Stomach (tissue), 9 donors: ENCODE data around the gene CERK. TPM values are rescaled to one million over a fixed set of nuclear protein-coding genes. Genes with fewer than 3 reads are reported as not detected.
A peak's percentile ranks its signal among the peaks of the same experiment; 100 is the strongest.
"Not testable (repeated sequence)": the region's sequence is repeated elsewhere in the genome, so short reads cannot be mapped to it uniquely, and the experiment has no call there.

Source experiments
- DNase-seq, 2 donors: peaks; one replicate each; pipeline versions ENCODE4 v3.0.0 to v3.0.0-alpha.2; 2013 to 2019
- H3K27ac ChIP-seq, 5 donors: fragments of 200-600 bp in 4 of 5; sonication (generic) in 4 of 5; one replicate each; pipeline ENCODE4 v1.5.1; 2013 to 2019; ENCODE audit warnings: mild to moderate bottlenecking in 1 of 5, moderate library complexity in 1 of 5
- H3K27me3 ChIP-seq, 3 donors: fragments of 200-600 bp; sonication (generic); one replicate each; pipeline ENCODE4 v1.5.1; 2017 to 2019; ENCODE audit warnings: mixed run types in 1 of 3
- H3K36me3 ChIP-seq, 4 donors: fragments of 200-600 bp; sonication (generic); 1 replicate in 3 of 4; 2 replicates in 1 of 4; pipeline ENCODE4 v1.5.1; 2016 to 2019
- H3K4me1 ChIP-seq, 4 donors: fragments of 200-600 bp; sonication (generic); one replicate each; pipeline ENCODE4 v1.5.1; 2016 to 2019
- H3K4me3 ChIP-seq, 4 donors: fragments of 200-600 bp; sonication (generic) in 3 of 4; one replicate each; pipeline ENCODE4 v1.5.1; 2016 to 2019; ENCODE audit warnings: mild to moderate bottlenecking in 1 of 4
- H3K9me3 ChIP-seq, 4 donors: fragments of 200-600 bp; sonication (generic); one replicate each; pipeline ENCODE4 v1.5.1; 2016 to 2019
- EP300 ChIP-seq: sonication (generic); formaldehyde crosslinking; IDR thresholded peaks from one replicate; pipeline ENCODE4 v1.6.1; 2017; ENCODE audit warnings: antibody characterized with exemption
- POLR2A ChIP-seq, 4 donors: fragments of 450-650 bp; IDR thresholded peaks; one replicate each; pipeline ENCODE4 v1.6.1; 2016; ENCODE audit warnings: antibody characterized with exemption in 4 of 4, control low read depth in 2 of 4, mild to moderate bottlenecking in 1 of 4, moderate library complexity in 1 of 4
- POLR2AphosphoS5 ChIP-seq, 3 donors: sonication (generic); formaldehyde crosslinking; IDR thresholded peaks; one replicate each; pipeline ENCODE4 v1.6.1; 2016; ENCODE audit warnings: antibody characterized with exemption in 3 of 3
- WGBS, 5 donors: extraction: QIAGEN DNeasy Blood & Tissue Kit in 3 of 5; methylation state at CpG; one replicate each; pipeline versions ENCODE4 v1.1.5 to v1.1.7; 2013 to 2018; 5-methylcytosine and 5-hydroxymethylcytosine counted together
- intact Hi-C: fragments of 100-400 bp; cut with DNase I; formaldehyde crosslinking; loops from one replicate; pipeline ENCODE4 v1.15.1; 2023; ENCODE audit warnings: low total_unique reads
- polyA plus RNA-seq, 3 donors: library from polyadenylated mRNA; stranded (reverse); fragments of 200-250 nt; gene quantifications; one replicate each; pipeline ENCODE4 v1.2.3, GENCODE V29; 2013
- total RNA-seq, 5 donors: library from RNA; depleted of rRNA; stranded (reverse); fragments of >200 nt; gene quantifications; one replicate each; pipeline versions ENCODE4 v1.1.0 to v1.2.3, GENCODE V29; 2014 to 2016
- TF ChIP-seq, protein P1 (sequence below), 7 experiments: fragments of 450-650 bp in 4 of 7; fragments of 200-600 bp in 3 of 7; sonication (generic) in 3 of 7; IDR thresholded peaks; one replicate each; pipeline ENCODE4 v1.5.1; 2016 to 2019; ENCODE audit warnings: antibody characterized with exemption in 7 of 7, control low read depth in 2 of 7, mild to moderate bottlenecking in 1 of 7
- donor health status: healthy with polysubstance abuse.
- donor health status: Bipolar disorder and iron deficiency.
- donor health status: healthy.

CERK gene
- total and polyA plus RNA-seq, 8 donors: 12.5 to 59.4 (median 31.5) TPM

DNA sequence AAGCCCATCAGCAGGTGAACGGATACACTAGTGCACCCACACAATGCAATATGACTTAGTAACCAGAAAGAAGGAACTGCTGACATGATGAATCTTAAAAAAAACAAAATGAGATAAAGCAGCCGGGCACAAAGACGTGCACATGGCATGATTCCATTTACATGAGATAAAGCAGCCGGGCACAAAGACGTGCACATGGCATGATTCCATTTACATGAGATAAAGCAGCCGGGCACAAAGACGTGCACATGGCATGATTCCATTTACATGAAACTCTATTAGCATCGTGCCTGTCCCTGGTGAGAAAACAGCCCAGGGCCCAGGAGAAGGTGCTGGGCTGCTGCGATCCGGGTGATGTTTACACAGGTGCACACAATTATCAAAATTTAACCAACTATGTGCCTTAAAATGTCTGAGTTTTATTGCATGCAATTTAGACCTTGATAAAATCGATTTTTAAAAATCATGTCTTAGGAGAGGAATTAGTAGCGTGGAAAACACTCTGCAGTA lies 3.8 kb downstream of the CERK start:
- intact Hi-C loops, DNase-seq, H3K27me3 ChIP-seq, H3K4me3 ChIP-seq, H3K9me3 ChIP-seq: not testable (repeated sequence)
- 14 to 27% (median 16%) methylated on average over 12 of the region's 12 CpGs for WGBS, 5 donors
- H3K36me3 ChIP-seq: peaks cover 0 to 15% (median 0%) of the 10 kb centered on the region in 4 donors
- H3K4me1 ChIP-seq: peaks cover 78 to 91% (median 87%) of the 10 kb centered on the region in 4 donors
- peak; percentile 37 for TF ChIP-seq EP300
- peak; percentile 44 to 74 (median 67) for TF ChIP-seq POLR2AphosphoS5 (IDR thresholded peaks at IDR 0.05)
- H3K27ac ChIP-seq: peak overlapping the region in 4 of 5 donors; percentile 92 to 96 (median 95)

DNA sequence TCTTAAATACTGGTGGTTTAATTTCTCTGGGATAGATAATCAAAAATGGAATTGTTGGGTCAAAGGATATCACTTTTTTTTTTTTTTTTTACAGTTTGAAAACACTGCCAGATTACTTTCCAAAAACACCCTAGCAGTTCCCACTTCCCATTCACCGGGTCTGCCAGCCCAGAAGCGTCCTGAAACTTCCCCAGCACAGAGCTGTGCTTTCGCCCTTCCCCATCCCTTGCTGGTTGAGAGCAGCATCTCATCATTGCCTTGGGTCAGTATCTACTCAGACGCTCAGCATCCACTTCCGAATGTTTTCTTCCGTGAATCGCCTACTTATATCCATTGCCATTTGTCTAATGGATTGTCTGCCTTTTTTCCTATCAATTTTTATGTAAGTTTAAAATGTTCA lies 5.5 kb downstream of the CERK start:
- TF ChIP-seq POLR2A (IDR thresholded peaks at IDR 0.05) (no peak), POLR2AphosphoS5 (IDR thresholded peaks at IDR 0.05) (no peak), EP300 (no peak)
- TF ChIP-seq, protein P1, sequence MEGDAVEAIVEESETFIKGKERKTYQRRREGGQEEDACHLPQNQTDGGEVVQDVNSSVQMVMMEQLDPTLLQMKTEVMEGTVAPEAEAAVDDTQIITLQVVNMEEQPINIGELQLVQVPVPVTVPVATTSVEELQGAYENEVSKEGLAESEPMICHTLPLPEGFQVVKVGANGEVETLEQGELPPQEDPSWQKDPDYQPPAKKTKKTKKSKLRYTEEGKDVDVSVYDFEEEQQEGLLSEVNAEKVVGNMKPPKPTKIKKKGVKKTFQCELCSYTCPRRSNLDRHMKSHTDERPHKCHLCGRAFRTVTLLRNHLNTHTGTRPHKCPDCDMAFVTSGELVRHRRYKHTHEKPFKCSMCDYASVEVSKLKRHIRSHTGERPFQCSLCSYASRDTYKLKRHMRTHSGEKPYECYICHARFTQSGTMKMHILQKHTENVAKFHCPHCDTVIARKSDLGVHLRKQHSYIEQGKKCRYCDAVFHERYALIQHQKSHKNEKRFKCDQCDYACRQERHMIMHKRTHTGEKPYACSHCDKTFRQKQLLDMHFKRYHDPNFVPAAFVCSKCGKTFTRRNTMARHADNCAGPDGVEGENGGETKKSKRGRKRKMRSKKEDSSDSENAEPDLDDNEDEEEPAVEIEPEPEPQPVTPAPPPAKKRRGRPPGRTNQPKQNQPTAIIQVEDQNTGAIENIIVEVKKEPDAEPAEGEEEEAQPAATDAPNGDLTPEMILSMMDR (IDR thresholded peaks at IDR 0.05): no peak
- Histone ChIP-seq H3K27me3 (no peaks in the 10 kb centered on the region), H3K36me3 (peaks cover 0 to 29% (median 5%) of the 10 kb centered on the region in 4 donors), H3K4me3 (no peak overlapping the region), H3K27ac (peak overlapping the region in 3 of 5 donors; percentile 63 to 77 (median 74)), H3K9me3 (no peaks in the 10 kb centered on the region), H3K4me1 (peaks cover 79 to 99% (median 91%) of the 10 kb centered on the region in 4 donors)
- 57 to 78% (median 62%) methylated on average over 7 of the region's 7 CpGs for WGBS, 5 donors
- intact Hi-C loops: no loop called here
- DNase-seq: no peak

DNA sequence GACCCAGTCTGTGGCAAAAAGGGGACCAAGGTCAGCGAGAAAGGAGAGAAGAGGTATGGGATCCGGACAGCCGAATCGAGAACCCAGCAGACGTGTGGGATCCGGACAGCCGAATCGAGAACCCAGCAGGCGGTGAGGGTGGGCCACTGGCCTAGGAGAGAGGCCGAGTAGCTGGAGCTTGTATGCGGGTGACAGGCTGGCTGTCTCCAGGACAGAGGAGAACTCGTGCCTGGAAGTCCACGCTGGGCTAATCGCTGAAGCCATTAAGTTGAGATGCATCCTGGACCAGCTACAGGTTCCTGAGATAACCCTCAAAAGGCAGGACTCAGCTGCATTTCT lies 6.0 kb downstream of the CERK start:
- DNase-seq: no peak
- peak overlapping the region; percentile 52 to 77 (median 69) for H3K27ac ChIP-seq
- H3K27me3 ChIP-seq: no peaks in the 10 kb centered on the region
- intact Hi-C loops: no loop called here
- no peak overlapping the region for H3K4me3 ChIP-seq
- TF ChIP-seq POLR2AphosphoS5 (IDR thresholded peaks at IDR 0.05) (no peak), EP300 (no peak)
- H3K4me1 ChIP-seq: peaks cover 74 to 100% (median 89%) of the 10 kb centered on the region in 4 donors
- peaks cover 0 to 33% (median 5%) of the 10 kb centered on the region in 4 donors for H3K36me3 ChIP-seq
- H3K9me3 ChIP-seq: no peaks in the 10 kb centered on the region
- WGBS, 5 donors: 68 to 81% (median 70%) methylated on average over 14 of the region's 14 CpGs

DNA sequence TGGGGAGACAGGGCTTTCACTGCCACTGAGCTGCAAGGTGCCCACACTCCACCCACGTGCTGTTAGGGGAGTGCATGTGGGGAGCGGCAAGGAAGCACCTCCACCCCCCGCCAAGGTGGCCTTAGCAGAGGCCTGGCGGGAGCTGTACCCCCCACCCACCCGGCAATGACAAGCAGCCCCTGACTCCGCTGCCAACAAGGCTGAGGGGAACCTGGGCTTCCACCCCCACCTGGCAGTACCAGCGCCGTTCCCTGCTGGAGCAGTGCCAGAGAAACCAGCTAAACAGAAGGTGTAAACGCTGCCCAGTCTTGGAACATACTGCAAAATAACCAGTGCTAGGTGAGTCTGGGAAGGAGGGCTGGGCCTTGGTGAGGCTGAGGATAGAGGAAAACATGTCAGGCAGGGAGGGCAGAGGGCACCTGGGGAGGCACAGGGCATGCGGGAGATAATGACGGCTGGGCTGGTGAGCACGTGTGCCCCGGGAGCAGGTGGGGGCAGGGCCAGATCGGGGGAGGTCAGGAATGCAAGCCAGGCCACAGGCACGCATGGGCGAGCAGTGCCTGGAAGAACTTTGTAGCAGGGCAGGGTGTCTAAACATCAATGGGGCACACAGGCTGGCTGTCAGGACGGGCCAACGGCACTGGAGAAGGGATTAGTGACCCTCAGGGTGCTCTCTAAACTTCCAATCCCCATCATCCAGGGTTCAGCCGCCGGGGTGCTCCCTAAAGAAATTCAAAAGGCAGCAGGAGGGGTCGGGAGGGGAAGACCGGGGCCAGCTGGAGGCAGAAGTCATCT lies 6.6 kb downstream of the CERK start:
- no peaks in the 10 kb centered on the region for H3K27me3 ChIP-seq
- WGBS, 5 donors: 28 to 50% (median 33%) methylated on average over 16 to 22 of the region's 22 CpGs
- H3K4me1 ChIP-seq: peaks cover 74 to 99% (median 87%) of the 10 kb centered on the region in 4 donors
- intact Hi-C loops: no loop called here
- TF ChIP-seq POLR2A (IDR thresholded peaks at IDR 0.05) (no peak), POLR2AphosphoS5 (IDR thresholded peaks at IDR 0.05) (peak; percentile 11 to 60 (median 56)), EP300 (no peak)
- TF ChIP-seq, protein P1 (IDR thresholded peaks at IDR 0.05): no peak
- H3K27ac ChIP-seq: peak overlapping the region; percentile 52 to 77 (median 69)
- no peaks in the 10 kb centered on the region for H3K9me3 ChIP-seq
- H3K4me3 ChIP-seq: no peak overlapping the region
- peaks cover 0 to 39% (median 5%) of the 10 kb centered on the region in 4 donors for H3K36me3 ChIP-seq
- DNase-seq: peak; percentile 79 to 88

DNA sequence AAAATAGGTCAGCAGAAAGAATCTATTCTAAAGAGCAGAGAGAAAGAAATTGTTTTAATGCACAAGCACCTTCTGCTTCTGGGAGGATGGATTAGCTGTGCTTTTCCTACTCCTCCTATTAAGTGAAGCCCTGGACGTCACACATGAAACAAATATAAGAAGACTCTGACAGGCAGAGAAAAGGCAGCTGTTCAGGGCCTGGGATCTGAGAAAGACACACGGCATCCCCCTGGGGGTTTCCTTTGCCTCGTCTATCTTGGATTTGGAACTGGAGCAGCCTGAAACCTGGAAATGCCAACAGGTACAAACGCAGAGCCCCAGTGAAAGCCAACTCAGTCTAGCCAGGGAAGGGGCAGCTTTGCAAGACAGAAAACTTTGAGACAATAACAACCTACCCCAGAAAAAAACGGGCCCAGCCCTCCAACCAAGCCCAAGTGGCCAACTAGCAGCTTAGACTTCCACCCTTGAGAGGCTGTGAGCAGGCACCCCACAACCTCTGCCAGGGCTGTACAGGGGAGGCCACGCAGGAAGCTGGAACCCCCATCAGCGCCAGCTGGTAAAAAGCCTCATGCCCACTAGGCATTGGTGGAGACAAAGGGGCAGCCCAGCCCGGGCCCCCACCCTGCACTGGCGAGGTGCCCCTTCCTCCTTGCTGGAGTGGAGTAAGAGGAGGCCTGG lies 7.3 kb downstream of the CERK start:
- no peaks in the 10 kb centered on the region for H3K27me3 ChIP-seq
- peaks cover 72 to 99% (median 87%) of the 10 kb centered on the region in 4 donors for H3K4me1 ChIP-seq
- intact Hi-C loops: no loop called here
- WGBS, 5 donors: 38 to 52% (median 44%) methylated on average over 7 to 9 of the region's 9 CpGs
- H3K9me3 ChIP-seq: no peaks in the 10 kb centered on the region
- peak overlapping the region; percentile 52 to 77 (median 69) for H3K27ac ChIP-seq
- H3K4me3 ChIP-seq: no peak overlapping the region
- TF ChIP-seq POLR2AphosphoS5 (IDR thresholded peaks at IDR 0.05) (peak in 1 of 3 donors; percentile 52), POLR2A (IDR thresholded peaks at IDR 0.05) (no peak)
- peak in 1 of 2 donors; percentile 62 for DNase-seq
- peaks cover 0 to 44% (median 5%) of the 10 kb centered on the region in 4 donors for H3K36me3 ChIP-seq
